Activated T-helper 2 cell treated with anti-CD3 and anti-CD28 coated beads, Interferon-gamma antibody, Interleukin-2, Interleukin-4, amounts not matched to agents 10 μg/mL and 5 μg/mL and 100 μg/mL, durations not matched to agents 14 hours and 24 hours and 36 hours (primary cell): ENCODE data around the gene CDH22. TPM values are rescaled to one million over a fixed set of nuclear protein-coding genes. Genes with fewer than 3 reads are reported as not detected.

Source experiments
- DNase-seq: peaks from one replicate; pipeline ENCODE4 v3.0.0; 2021; ENCODE audit warnings: low spot score
- H3K27ac Mint-ChIP-seq: one replicate; pipeline ENCODE4 v1.8.0; 2021; ENCODE audit warnings: mixed read lengths
- H3K27me3 Mint-ChIP-seq: one replicate; pipeline ENCODE4 v1.8.0; 2021; ENCODE audit warnings: low read depth, mixed read lengths
- H3K36me3 Mint-ChIP-seq: one replicate; pipeline ENCODE4 v1.8.0; 2021; ENCODE audit warnings: low read depth, mixed read lengths
- H3K4me1 Mint-ChIP-seq: one replicate; pipeline ENCODE4 v1.8.0; 2021; ENCODE audit warnings: low read depth, mixed read lengths
- H3K4me3 Mint-ChIP-seq: one replicate; pipeline ENCODE4 v1.8.0; 2021; ENCODE audit warnings: low read depth, mild to moderate bottlenecking, moderate library complexity, mixed read lengths
- H3K9me3 Mint-ChIP-seq: one replicate; pipeline ENCODE4 v1.8.0; 2021; ENCODE audit warnings: mixed read lengths
- intact Hi-C: fragments of 100-400 bp; cut with micrococcal nuclease; formaldehyde crosslinking; loops from one replicate; pipeline ENCODE4 v1.15.1; 2023
- total RNA-seq: library from RNA; stranded (reverse); gene quantifications from 2 replicates; pipeline ENCODE4 v1.2.3, GENCODE V29; 2022

The CDH22 gene
- total RNA-seq, 1 donor from 2014 or later: not detected

GRCh38 chr20:46212876-46213275, 95.4 kb downstream of the CDH22 start:
- Mint-ChIP-seq H3K27me3 (peaks cover 12% of the 10 kb centered on the region), H3K36me3 (no peaks in the 10 kb centered on the region), H3K27ac (no peak overlapping the region), H3K9me3 (no peaks in the 10 kb centered on the region), H3K4me1 (no peaks in the 10 kb centered on the region), H3K4me3 (no peak overlapping the region)
- DNase-seq: no peak
- intact Hi-C loops: no loop called here

DNA sequence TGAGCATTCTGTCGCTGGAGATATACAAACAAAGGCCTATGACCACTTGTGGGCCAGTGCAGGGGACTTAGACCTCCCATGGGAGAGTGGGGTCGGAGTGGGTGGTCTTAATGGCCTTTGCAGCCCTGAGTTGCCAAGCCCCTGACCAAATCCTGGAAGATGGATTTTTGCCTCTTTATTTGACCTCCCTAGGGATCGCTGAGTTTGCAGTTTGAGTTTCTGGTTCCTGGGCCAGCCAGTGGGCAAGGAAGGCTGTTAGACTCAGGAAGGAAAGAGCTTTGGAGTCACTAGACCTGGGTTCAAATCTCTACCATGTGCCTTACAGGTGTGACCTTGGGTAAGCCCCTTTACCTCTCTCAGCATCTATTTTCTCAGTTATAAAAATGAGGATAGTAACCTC, 96.0 kb downstream of the CDH22 start:
- no peak for DNase-seq
- H3K27me3 Mint-ChIP-seq: peaks cover 12% of the 10 kb centered on the region
- H3K36me3 Mint-ChIP-seq: no peaks in the 10 kb centered on the region
- H3K9me3 Mint-ChIP-seq: no peaks in the 10 kb centered on the region
- H3K27ac Mint-ChIP-seq: no peak overlapping the region
- H3K4me3 Mint-ChIP-seq: no peak overlapping the region
- intact Hi-C loops: no loop called here
- no peaks in the 10 kb centered on the region for H3K4me1 Mint-ChIP-seq

GRCh38 chr20:46211331-46211722, 97.0 kb downstream of the CDH22 start:
- Mint-ChIP-seq H3K4me3 (no peak overlapping the region), H3K27me3 (peaks cover 14% of the 10 kb centered on the region), H3K4me1 (no peaks in the 10 kb centered on the region), H3K36me3 (no peaks in the 10 kb centered on the region), H3K9me3 (no peaks in the 10 kb centered on the region), H3K27ac (no peak overlapping the region)
- intact Hi-C loops: no loop called here
- DNase-seq: no peak

DNA sequence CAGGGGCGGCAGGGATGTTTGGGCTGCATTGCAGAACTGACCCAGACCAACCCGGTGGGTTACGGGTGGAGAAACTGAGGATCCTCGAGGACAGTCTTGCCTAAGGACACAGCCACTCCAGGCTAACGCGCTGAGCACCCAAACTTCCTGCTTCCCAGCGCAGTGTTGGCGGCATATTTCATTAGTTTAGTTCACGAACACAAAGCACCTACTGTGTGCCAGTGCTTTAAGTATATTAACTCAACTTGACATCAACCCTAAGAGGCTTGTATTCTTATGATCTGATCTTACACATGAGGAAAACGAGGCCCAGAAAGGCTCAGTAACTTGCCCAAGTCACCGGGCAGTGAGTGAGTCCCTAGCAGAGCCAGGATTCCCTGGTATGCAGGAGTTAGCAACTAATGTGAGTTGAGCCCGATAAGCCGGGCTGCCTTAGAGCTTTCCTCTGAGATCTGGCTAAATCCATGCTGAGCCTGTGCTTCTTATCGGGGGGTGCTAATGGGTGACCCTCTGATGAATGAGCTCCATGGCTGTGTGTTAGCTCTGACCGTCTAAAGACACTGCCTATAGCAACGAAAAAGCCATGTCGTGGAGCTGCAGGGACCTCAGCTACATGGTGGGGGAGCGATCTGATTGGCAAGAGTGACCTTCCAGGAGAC, 97.5 kb downstream of the CDH22 start:
- DNase-seq: no peak
- intact Hi-C loops: no loop called here
- peaks cover 5% of the 10 kb centered on the region for H3K4me1 Mint-ChIP-seq
- no peak overlapping the region for H3K4me3 Mint-ChIP-seq
- no peaks in the 10 kb centered on the region for H3K9me3 Mint-ChIP-seq
- H3K27me3 Mint-ChIP-seq: peaks cover 14% of the 10 kb centered on the region
- no peak overlapping the region for H3K27ac Mint-ChIP-seq
- H3K36me3 Mint-ChIP-seq: no peaks in the 10 kb centered on the region

DNA sequence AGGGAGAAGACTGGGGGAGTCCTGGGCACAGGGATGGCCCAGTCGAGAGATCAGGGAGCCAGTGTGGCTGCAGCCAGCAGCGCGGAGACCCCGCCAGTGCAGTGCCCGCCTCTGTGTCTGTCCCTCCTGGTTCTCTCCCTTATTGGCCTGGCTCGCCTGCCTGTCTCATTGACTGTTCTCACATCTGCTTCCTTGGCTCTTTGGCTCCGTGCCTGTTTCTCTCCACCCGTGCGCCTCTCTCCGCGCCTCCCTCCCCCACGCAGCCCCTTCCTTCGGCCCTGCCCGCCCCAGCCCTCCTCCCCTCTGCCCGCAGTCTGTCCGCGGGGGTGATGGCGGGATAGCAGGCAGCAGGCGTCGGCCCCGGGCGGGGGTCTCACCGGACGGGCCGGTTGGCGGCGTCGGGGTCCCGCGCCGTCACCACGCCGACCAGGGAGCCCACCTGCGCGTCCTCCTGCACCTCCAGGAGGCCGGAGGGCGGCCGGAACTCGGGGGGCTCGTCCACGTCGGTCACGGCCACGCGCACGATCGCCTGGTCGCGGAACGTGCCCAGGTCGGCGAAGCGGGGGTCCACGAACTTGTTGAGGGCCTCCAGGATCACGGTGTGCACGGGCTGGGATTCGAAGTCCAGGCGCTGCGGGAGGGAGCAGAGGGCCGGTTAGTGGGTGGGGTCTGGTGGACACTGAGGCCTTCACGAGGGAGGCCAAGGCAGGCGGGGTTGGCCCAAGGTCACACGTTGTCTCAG, 98.2 kb downstream of the CDH22 start:
- intact Hi-C loops: no loop called here
- no peak overlapping the region for H3K27ac Mint-ChIP-seq
- H3K27me3 Mint-ChIP-seq: peaks cover 17% of the 10 kb centered on the region
- no peak overlapping the region for H3K4me3 Mint-ChIP-seq
- H3K9me3 Mint-ChIP-seq: no peaks in the 10 kb centered on the region
- H3K36me3 Mint-ChIP-seq: no peaks in the 10 kb centered on the region
- H3K4me1 Mint-ChIP-seq: peaks cover 11% of the 10 kb centered on the region
- DNase-seq: no peak

GRCh38 chr20:46207793-46208192, 100.5 kb downstream of the CDH22 start:
- no peak overlapping the region for H3K4me3 Mint-ChIP-seq
- H3K36me3 Mint-ChIP-seq: no peaks in the 10 kb centered on the region
- no peaks in the 10 kb centered on the region for H3K9me3 Mint-ChIP-seq
- intact Hi-C loops: no loop called here
- peaks cover 12% of the 10 kb centered on the region for H3K4me1 Mint-ChIP-seq
- no peak for DNase-seq
- peaks cover 24% of the 10 kb centered on the region for H3K27me3 Mint-ChIP-seq
- no peak overlapping the region for H3K27ac Mint-ChIP-seq

DNA sequence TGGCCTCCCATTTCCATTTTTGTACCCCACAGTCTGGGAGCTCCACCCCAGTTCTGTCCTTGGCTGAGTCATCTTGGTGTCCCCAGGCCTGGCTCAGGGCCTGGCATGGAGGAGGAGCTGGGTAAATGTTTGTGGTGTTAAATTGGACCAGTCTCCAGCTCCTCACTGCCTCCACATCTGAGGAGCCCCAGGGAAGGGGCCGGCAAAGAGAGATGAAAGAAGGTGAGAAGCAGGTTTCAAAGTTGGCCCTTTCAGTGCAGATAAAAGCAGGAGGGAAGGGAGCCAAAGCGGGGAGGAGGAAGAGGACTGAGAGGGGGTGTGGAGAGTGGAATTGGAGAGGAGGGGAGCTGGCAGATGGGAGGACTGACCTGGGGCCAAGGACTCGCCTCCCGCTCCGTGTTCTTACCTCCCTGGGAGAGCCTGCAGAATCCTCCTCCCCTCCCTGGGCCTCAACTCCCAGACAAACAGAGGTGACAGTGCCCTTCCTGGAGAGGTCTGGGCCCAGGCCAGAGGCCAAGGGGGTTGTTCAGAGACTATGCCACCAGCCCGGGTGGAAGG, 101.2 kb downstream of the CDH22 start:
- Mint-ChIP-seq H3K4me1 (peaks cover 12% of the 10 kb centered on the region), H3K4me3 (no peak overlapping the region), H3K27me3 (peaks cover 24% of the 10 kb centered on the region), H3K36me3 (no peaks in the 10 kb centered on the region), H3K9me3 (no peaks in the 10 kb centered on the region), H3K27ac (no peak overlapping the region)
- no peak for DNase-seq
- intact Hi-C loops: no loop called here

DNA sequence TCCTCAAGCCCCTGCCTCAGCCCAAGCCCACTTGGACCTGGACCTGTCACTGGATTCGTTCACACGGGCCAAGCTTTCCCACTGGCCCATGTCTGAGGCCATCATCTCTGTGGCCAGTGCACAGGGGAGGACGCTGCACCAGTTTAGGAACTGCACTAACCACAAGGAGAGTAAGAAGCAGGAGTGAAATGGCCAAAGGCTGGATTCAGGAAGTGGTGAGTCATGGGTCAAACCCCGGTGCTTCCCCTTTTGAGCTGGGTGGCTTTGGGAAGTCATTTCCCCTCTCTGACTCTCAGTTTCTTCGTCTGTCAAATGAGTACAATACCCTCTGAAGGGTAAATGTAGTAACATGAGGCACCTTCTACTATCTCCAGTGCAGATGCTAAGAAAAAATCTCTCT, 102.3 kb downstream of the CDH22 start:
- intact Hi-C loops: no loop called here
- H3K9me3 Mint-ChIP-seq: no peaks in the 10 kb centered on the region
- no peak overlapping the region for H3K4me3 Mint-ChIP-seq
- H3K4me1 Mint-ChIP-seq: peaks cover 12% of the 10 kb centered on the region
- H3K27me3 Mint-ChIP-seq: peaks cover 29% of the 10 kb centered on the region
- no peak overlapping the region for H3K27ac Mint-ChIP-seq
- no peak for DNase-seq
- H3K36me3 Mint-ChIP-seq: no peaks in the 10 kb centered on the region

GRCh38 chr20:46205349-46205748, 102.9 kb downstream of the CDH22 start:
- DNase-seq: no peak
- no peak overlapping the region for H3K27ac Mint-ChIP-seq
- peaks cover 12% of the 10 kb centered on the region for H3K4me1 Mint-ChIP-seq
- H3K27me3 Mint-ChIP-seq: peaks cover 31% of the 10 kb centered on the region
- no peaks in the 10 kb centered on the region for H3K9me3 Mint-ChIP-seq
- no peak overlapping the region for H3K4me3 Mint-ChIP-seq
- no peaks in the 10 kb centered on the region for H3K36me3 Mint-ChIP-seq
- intact Hi-C loops: no loop called here

- Mint-ChIP-seq H3K27ac (no peak overlapping the region), H3K27me3 (peaks cover 31% of the 10 kb centered on the region), H3K36me3 (no peaks in the 10 kb centered on the region), H3K4me1 (peaks cover 12% of the 10 kb centered on the region), H3K4me3 (no peak overlapping the region), H3K9me3 (no peaks in the 10 kb centered on the region)
- DNase-seq: no peak
- intact Hi-C loops: no loop called here
Observed at GRCh38 chr20:46204594-46205186, 103.6 kb downstream of the CDH22 start.

DNA sequence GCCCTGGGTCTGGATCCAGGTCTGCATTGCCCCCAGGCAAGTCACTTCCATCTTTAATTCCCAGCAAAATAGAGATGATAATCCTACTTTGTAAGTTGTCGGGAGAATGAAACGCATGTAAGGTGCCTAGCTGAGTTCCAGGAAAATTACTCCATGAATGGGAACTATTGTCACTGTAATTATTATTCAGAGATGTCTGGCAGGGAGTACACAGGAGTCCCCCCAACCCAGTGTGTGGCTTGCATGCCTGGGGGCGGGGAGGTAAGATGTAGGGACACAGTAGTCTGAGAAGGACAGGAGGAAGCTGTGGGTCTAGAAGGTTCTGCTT, 104.8 kb downstream of the CDH22 start:
- Mint-ChIP-seq H3K36me3 (no peaks in the 10 kb centered on the region), H3K9me3 (no peaks in the 10 kb centered on the region), H3K27me3 (peaks cover 32% of the 10 kb centered on the region), H3K27ac (no peak overlapping the region), H3K4me1 (peaks cover 12% of the 10 kb centered on the region), H3K4me3 (no peak overlapping the region)
- no peak for DNase-seq
- intact Hi-C loops: no loop called here

- intact Hi-C loops: no loop called here
- Mint-ChIP-seq H3K27ac (no peak overlapping the region), H3K4me3 (no peak overlapping the region), H3K4me1 (peaks cover 12% of the 10 kb centered on the region), H3K36me3 (no peaks in the 10 kb centered on the region), H3K27me3 (peaks cover 33% of the 10 kb centered on the region), H3K9me3 (no peaks in the 10 kb centered on the region)
- no peak for DNase-seq
Observed at GRCh38 chr20:46202766-46203509, 105.4 kb downstream of the CDH22 start.
